GM13977 (cell line): Measurements from ENCODE around the gene IER5L.
"Not testable (repeated sequence)": the region's sequence is repeated elsewhere in the genome, so short reads cannot be mapped to it uniquely, and the experiment has no call there.

Source experiments
- DNase-seq: peaks from one replicate; pipeline ENCODE4 v3.0.0; 2012; ENCODE audit warnings: low spot score
- in situ Hi-C: fragments of 300-500 bp; cut with MboI; formaldehyde crosslinking; loops from one replicate; pipeline ENCODE4 v1.12.0; 2022; ENCODE audit warnings: low sequenced_read_pairs, low pct_unique_long_range_greater_than_20kb, mixed read lengths, inconsistent platforms; ENCODE audit not compliant: unreplicated experiment
- TF ChIP-seq, protein P1 (sequence below): IDR thresholded peaks from 2 replicates; pipeline ENCODE4 v1.5.1; 2012; ENCODE audit warnings: mild to moderate bottlenecking, control low read depth; ENCODE audit not compliant: insufficient read depth; ENCODE audit errors: extremely low read depth, missing control alignments

IER5L gene

DNA sequence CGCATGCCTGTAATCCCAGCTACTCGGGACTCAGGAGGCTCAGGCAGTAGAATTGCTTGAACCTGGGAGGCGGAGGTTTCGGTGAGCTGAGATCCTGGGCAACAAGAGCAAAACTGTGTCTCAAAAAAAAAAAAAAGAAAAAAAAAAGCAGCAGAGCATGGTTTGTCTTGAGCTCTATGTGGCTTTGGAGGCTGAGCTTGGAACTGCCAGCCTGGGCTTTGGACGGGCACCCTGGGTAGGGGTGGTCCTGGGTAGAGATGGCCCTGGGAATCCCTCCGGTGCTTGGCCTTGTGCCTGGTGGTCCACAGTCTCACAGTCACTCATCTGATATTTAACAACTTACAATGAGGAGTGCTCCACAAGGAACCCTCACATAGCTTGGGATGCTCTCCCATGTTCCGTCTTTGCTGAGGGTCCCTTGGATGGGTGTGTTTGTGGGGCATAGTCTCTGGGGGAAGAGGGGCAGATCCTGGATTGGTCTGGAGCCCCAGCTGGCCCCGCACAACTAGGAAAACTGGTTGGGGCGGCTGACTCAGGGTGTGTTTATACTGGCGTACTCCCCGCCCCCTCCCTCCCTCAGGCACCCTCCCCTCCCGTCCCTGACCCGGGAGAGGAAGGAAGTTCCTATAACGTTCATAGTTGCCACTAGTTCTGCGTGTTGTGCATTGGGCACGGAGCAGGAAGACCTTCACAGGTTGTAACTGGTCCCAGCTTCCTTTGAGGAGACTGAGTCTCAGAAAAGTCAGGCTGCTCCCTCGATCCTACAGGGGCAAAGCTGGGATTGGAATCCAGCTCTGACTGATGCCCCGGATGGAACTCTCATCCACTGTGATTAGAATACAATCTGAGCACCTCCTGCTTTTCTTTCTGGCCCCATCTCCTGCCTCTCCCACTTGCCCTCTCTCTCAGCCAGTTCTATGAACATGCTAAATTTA lies 11.2 kb downstream of the IER5L start:
- peak; percentile 50 for DNase-seq
- in situ Hi-C loops: no loop called here
- TF ChIP-seq, protein P1, sequence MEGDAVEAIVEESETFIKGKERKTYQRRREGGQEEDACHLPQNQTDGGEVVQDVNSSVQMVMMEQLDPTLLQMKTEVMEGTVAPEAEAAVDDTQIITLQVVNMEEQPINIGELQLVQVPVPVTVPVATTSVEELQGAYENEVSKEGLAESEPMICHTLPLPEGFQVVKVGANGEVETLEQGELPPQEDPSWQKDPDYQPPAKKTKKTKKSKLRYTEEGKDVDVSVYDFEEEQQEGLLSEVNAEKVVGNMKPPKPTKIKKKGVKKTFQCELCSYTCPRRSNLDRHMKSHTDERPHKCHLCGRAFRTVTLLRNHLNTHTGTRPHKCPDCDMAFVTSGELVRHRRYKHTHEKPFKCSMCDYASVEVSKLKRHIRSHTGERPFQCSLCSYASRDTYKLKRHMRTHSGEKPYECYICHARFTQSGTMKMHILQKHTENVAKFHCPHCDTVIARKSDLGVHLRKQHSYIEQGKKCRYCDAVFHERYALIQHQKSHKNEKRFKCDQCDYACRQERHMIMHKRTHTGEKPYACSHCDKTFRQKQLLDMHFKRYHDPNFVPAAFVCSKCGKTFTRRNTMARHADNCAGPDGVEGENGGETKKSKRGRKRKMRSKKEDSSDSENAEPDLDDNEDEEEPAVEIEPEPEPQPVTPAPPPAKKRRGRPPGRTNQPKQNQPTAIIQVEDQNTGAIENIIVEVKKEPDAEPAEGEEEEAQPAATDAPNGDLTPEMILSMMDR: no peak

DNA sequence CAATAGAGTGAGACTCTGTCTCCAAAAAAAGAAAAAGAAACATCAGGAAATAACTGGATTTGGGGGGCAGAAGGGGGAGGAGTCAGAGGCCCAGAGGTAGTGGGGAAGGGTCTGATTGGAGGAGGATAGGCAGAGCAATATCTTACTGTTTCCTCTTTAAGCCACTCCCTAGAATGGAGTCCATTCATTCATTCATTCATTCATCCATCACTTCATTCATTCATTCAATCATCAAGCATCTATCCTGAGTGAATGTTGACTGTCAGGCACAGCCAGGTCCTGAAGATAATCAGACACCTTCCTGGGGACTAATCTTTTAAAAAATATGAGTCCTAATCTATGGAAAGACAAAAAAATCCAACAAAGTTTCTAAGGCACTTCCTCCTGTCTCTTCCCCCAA lies 12.9 kb downstream of the IER5L start:
- in situ Hi-C loops: no loop called here
- no peak for DNase-seq
- TF ChIP-seq, protein P1: no peak

DNA sequence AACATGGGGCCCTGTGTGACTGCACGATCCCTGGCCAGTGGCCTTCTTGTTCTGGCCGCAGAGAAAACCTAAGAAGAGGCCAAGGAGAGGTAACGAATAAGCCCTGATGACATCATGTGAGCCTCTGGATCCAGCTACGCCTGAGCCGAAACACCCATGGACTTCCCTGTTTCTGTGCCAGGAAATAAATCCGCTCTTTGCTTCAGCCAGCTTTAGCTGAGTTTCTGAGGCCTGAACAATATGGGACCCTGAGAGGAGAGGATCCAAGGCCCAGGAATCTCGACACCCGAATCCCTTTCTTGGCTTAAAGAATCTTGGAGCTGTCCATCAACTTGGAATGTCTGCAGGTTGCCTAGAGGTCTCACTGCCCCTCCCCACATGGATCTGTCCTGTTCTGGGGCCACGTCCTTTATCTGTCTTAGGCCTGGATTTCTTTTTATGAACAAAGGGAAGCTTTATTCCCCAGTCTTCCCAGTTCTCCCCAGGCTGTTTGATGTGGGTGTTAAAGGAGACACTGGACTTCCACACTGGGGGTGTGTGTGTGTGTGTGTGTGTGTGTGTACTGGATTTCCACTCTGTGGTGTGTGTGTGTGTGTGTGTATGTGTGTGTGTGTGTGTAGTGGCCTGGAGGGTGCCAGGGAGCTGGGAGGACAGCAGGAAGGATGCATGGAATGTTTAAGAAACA lies 13.7 kb downstream of the IER5L start:
- TF ChIP-seq, protein P1: no peak
- in situ Hi-C loops: no loop called here
- no peak for DNase-seq

DNA sequence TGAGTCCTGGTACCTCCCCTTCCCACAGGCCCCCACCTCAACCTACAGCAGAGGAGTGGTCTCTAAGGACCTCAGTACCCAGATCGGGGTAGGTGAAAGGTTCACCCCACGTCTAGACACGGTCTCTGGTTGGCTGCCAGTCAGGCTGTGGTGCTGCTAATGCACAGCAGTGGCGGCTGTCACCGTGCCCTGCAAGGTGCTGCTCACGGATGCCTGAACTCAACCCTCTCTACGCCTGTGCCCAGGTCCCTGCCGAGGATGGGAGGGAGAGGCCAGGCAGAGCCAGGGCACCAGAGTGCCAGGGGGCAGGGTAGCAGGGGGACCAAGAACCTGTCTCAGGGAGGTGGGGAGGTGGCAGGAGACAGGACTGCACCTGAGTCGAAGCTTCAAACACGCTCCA lies 14.3 kb downstream of the IER5L start:
- TF ChIP-seq, protein P1: no peak
- DNase-seq: no peak
- in situ Hi-C loops: no loop called here

DNA sequence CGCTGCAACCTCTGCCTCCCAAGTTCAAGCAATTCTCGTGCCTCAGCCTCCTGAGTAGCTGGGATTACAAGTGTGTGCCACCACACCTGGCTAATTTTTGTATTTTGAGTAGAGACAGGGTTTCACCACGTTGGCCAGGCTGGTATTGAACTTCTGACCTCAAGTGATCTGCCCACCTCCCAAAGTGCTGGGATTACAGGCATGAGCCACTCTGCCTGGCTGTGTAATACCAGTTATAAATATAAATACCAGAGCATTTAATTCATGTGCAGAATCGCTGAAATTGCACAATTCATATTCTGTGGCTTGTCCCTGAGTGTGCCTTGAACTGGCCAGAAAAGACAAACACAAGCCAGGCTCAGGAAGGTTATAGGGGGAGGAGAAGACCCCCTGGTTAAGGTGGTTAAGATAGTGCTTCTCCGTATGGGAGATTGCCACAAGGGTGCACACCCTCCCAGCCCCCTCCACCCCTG lies 14.8 kb downstream of the IER5L start:
- DNase-seq, in situ Hi-C loops: not testable (repeated sequence)

DNA sequence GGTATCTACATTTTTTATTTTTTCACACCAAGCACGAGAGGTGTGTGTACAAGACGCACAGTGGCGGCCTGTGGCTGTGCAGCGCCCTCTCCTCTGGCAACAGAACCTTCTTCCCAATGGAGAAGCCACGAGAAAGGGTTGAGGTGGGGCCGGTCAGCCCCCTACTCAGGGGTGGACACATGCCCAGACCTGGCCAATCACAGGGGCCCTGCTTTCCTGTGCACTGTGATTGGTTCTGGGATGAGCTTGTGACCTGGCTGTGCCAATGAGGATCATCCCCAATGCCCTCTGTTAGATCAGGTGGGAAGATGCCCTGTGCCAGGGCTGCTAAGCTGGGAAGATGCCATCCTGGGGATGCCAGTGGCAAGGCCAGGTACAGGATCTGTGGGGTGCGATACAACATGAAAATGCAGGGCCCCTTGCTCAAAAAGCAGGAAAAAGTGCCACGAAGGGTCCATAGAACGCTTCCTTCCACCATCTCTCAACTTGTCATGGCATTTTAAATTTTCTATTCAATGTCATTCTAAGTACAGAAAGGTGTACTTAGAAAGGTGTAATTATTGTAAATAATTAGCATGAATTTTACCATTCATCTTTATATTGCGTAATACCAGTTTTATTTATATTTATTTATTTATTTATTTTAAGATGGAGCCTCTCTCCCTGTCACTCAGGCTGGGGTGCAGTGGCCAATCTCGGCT lies 15.4 kb downstream of the IER5L start:
- no peak for DNase-seq
- in situ Hi-C loops: no loop called here
- TF ChIP-seq, protein P1: no peak
